Transverse colon (tissue), 4 donors: ENCODE results near the gene TOR1B.

Source experiments
- EP300 ChIP-seq: sonication (generic); formaldehyde crosslinking; IDR thresholded peaks from one replicate; pipeline ENCODE4 v1.6.1; 2017; ENCODE audit warnings: antibody characterized with exemption, low read depth
- POLR2A ChIP-seq: fragments of 450-650 bp; IDR thresholded peaks from one replicate; pipeline ENCODE4 v1.6.1; 2016; ENCODE audit warnings: antibody characterized with exemption, mild to moderate bottlenecking, moderate library complexity
- POLR2AphosphoS5 ChIP-seq, 3 donors: sonication (generic); formaldehyde crosslinking; IDR thresholded peaks; one replicate each; pipeline ENCODE4 v1.6.1; 2016; ENCODE audit warnings: antibody characterized with exemption in 3 of 3
- TF ChIP-seq, protein P1 (sequence below), 5 experiments: fragments of 200-600 bp in 3 of 5; fragments of 450-650 bp in 2 of 5; sonication (generic) in 3 of 5; IDR thresholded peaks; 1 replicate in 2 of 5; 2 replicates in 3 of 5; pipeline ENCODE4 v1.5.1; 2016 to 2017; ENCODE audit warnings: antibody characterized with exemption in 5 of 5, inconsistent platforms in 3 of 5, mild to moderate bottlenecking in 2 of 5, moderate library complexity in 1 of 5

DNA sequence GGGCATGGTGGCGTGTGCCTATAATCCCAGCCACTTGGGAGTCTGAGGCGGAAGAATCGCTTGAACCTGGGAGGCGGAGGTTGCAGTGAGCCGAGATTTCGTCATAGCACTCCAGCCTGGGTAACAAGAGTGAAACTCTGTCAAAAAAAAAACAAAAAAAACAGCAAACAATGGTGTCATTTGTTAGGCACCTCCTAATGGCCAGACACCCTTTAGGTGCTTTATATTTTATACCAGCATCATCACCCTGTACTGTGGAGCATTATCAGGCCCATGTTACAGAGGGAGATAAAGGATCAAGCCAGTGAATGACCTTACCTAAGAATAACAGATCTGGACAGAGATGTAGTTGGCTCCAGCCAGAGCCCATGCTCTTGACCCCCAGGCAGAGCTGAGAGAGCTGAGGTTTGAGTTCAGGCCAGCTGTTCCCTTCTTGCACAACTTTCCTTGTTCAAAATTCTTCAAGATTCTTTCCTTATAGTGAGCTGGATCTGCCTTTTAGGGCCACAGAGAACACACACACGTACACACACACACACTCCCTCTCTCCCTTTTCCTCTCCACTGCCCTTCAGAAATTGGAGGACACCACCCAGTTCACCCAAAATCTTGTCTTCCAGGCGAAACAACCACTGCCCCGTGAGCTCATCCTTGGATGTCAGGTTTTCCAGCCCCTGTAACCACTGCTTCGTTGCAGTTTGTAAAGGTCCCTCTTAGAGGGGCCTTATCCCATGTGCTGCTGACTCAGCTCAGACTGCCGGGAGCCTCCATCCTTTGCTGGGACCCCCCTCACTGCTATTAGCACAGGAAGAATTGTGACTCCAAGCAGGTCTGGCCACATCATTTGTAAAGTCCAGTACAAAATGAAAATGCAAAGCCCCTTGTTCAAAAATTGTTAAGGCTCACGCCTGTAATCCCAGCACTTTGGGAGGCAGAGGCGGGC lies 39.7 kb upstream of the TOR1B start:
- TF ChIP-seq POLR2AphosphoS5 (IDR thresholded peaks at IDR 0.05) (no peak), POLR2A (no peak), EP300 (no peak)
- TF ChIP-seq, protein P1, sequence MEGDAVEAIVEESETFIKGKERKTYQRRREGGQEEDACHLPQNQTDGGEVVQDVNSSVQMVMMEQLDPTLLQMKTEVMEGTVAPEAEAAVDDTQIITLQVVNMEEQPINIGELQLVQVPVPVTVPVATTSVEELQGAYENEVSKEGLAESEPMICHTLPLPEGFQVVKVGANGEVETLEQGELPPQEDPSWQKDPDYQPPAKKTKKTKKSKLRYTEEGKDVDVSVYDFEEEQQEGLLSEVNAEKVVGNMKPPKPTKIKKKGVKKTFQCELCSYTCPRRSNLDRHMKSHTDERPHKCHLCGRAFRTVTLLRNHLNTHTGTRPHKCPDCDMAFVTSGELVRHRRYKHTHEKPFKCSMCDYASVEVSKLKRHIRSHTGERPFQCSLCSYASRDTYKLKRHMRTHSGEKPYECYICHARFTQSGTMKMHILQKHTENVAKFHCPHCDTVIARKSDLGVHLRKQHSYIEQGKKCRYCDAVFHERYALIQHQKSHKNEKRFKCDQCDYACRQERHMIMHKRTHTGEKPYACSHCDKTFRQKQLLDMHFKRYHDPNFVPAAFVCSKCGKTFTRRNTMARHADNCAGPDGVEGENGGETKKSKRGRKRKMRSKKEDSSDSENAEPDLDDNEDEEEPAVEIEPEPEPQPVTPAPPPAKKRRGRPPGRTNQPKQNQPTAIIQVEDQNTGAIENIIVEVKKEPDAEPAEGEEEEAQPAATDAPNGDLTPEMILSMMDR (IDR thresholded peaks at IDR 0.05) = no peak
